Activated CD4-positive, alpha-beta T cell treated with anti-CD3 and anti-CD28 coated beads, Interleukin-2, amount 10 ng/mL, durations not matched to agents 24 days and 14 days (primary cell): ENCODE measurements around the gene DGKG. TPM values are rescaled to one million over a fixed set of nuclear protein-coding genes. Genes with fewer than 3 reads are reported as not detected.

Source experiments
- DNase-seq: peaks from one replicate; pipeline ENCODE4 v3.0.0; 2022
- H3K27ac Mint-ChIP-seq: one replicate; pipeline ENCODE4 v1.8.0; 2022; ENCODE audit warnings: mild to moderate bottlenecking, mixed read lengths
- H3K27me3 Mint-ChIP-seq: one replicate; pipeline ENCODE4 v1.8.0; 2022; ENCODE audit warnings: mixed read lengths
- H3K36me3 Mint-ChIP-seq: one replicate; pipeline ENCODE4 v1.8.0; 2022; ENCODE audit warnings: low read depth, mild to moderate bottlenecking, mixed read lengths
- H3K4me1 Mint-ChIP-seq: one replicate; pipeline ENCODE4 v1.8.0; 2021; ENCODE audit warnings: mixed read lengths
- H3K4me3 Mint-ChIP-seq: one replicate; pipeline ENCODE4 v1.8.0; 2022; ENCODE audit warnings: mild to moderate bottlenecking, moderate library complexity, mixed read lengths
- H3K9me3 Mint-ChIP-seq: one replicate; pipeline ENCODE4 v1.8.0; 2021; ENCODE audit warnings: mixed read lengths
- intact Hi-C: fragments of 100-400 bp; cut with micrococcal nuclease; formaldehyde crosslinking; loops from one replicate; pipeline ENCODE4 v1.15.1; 2023
- total RNA-seq: library from RNA; stranded (reverse); gene quantifications from 2 replicates; pipeline ENCODE4 v1.2.3, GENCODE V29; 2022

Gene DGKG
- total RNA-seq, 1 donor from 2014 or later = 0.28 TPM

GRCh38 chr3:186115239-186115996, 246.6 kb downstream of the DGKG start:
- Mint-ChIP-seq H3K27me3 (peaks cover 83% of the 10 kb centered on the region), H3K4me3 (no peak overlapping the region)

GRCh38 chr3:186110975-186111974, 250.8 kb downstream of the DGKG start:
- Mint-ChIP-seq H3K27ac (peak overlapping the region; percentile 19), H3K4me3 (peak overlapping the region; percentile 89), H3K36me3 (no peaks in the 10 kb centered on the region), H3K9me3 (no peaks in the 10 kb centered on the region), H3K4me1 (peaks cover 31% of the 10 kb centered on the region), H3K27me3 (peaks cover 80% of the 10 kb centered on the region)
- intact Hi-C loops = loop anchor here (2.0 kb wide), 1 partner anchor 50 kb away; no protein-coding TSS in a partner anchor
- peak; percentile 59 for DNase-seq

More at GRCh38 chr3:186115239-186115996, 246.6 kb downstream of the DGKG start:
- H3K9me3 Mint-ChIP-seq = no peaks in the 10 kb centered on the region
- intact Hi-C loops = no loop called here
- DNase-seq = no peak
- no peak overlapping the region for H3K27ac Mint-ChIP-seq
- H3K4me1 Mint-ChIP-seq = peaks cover 8% of the 10 kb centered on the region
- H3K36me3 Mint-ChIP-seq = no peaks in the 10 kb centered on the region

DNA sequence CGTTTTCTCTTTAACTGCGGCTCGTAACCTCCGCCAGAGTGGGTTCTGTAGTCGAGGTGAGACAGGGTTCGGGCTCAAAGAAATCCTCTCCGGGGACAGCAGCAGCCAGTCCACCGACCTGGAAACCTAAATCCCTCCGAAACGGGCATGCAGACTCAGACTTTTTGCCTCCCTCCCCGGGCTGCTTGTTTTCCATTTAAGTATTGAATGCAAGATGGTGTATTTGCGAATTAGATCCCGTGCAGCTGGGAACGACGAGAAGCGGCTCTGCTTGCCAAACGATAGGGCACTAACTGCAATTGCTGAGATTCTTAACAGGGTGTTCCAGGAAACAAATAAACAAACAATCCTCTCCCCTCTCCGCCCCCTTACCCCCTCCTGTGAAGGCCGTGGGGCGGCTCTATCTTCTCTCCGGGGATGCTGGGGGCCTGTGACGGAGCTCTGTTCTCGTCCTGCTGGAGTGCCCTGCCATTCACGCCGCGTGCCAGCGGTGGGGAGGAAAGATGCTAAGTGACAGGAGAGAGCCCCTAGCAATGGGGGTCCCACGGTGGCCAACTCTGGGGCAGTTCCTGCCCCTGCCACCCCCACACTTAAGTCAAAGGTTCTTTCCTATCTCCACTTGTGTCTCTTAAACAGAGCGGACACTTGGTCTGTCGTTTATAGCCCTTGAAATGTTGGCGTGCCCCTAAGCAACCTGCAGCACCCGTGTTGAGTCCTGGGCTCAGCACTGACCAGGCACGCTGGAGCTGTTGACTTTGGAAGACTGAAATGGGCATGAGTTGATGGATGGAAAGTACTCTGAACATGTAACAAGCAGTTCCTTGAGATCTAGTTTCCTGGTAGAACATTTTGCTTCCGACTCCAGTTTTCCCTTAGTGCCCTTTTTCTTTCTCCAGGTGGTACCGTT, 251.9 kb downstream of the DGKG start:
- intact Hi-C loops = loop anchor here (1.0 to 10.0 kb wide), 7 partner anchors 41 to 460 kb away; partner anchors contain the start of gene DNAJB11
- peaks cover 78% of the 10 kb centered on the region for H3K27me3 Mint-ChIP-seq
- H3K4me1 Mint-ChIP-seq = peaks cover 31% of the 10 kb centered on the region
- peak; percentile 64 for DNase-seq
- no peak overlapping the region for H3K27ac Mint-ChIP-seq
- no peaks in the 10 kb centered on the region for H3K36me3 Mint-ChIP-seq
- no peaks in the 10 kb centered on the region for H3K9me3 Mint-ChIP-seq
- H3K4me3 Mint-ChIP-seq = peak overlapping the region; percentile 89

DNA sequence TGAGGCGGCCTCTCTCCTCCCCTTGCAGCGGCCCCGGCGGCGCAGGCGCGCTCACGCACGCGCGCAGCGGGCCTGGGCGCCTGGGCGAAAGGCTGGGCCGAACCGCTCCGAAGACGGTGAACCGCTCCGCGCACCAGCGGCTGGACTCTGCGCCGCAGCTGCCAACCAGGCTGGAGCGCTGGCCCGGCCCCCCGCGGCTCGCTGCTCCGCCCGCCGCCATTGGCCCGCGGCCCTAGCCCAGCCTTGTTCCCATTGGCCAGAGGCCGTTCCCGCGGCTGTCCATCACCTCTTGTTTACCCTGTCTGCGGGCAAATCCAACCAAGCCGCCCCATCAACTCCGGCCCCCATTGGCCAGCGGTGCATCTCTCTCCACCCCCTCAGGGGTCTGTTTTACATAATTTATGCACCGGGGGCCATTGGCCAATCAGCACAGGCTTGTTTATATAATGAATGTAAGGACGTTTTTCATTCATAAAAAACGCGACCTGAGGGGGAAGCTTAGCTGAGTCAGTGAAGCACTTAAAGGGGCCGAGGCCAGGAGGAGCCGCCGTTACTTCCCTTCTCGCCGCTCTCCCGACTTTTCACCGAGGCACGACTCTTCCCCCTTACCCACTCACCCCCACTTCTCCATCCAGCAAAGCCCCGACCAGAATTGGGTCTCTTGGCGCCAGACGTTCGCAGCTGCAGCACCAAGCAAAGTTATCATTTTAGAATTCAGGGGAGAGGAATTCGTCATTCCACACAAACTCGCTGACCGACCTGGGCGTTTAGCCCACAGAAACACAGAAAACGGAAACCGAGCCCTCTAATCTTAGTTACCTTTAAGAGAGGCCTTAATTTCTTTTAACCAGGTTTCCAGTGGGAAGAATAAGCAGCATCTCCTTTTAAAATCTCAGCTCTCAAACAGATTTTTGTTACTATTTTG, 252.8 kb downstream of the DGKG start, which contains the start of gene ETV5:
Gene ETV5, minus strand, starts transcription at position 149 of the 925 bp plus-strand sequence. CDS start 3,221 bp downstream, outside the sequence.
- H3K36me3 Mint-ChIP-seq = no peaks in the 10 kb centered on the region
- peak within 1 kb of the TSS; percentile 63 for H3K27ac Mint-ChIP-seq
- peak; percentile 97 for DNase-seq
- peak within 1 kb of the TSS; percentile 89 for H3K4me3 Mint-ChIP-seq
- H3K9me3 Mint-ChIP-seq = no peaks in the 10 kb centered on the region
- H3K27me3 Mint-ChIP-seq = peaks cover 76% of the 10 kb centered on the region
- intact Hi-C loops = loop anchor here (1.0 to 10.0 kb wide), 6 partner anchors 42 to 461 kb away; partner anchors contain the start of gene DNAJB11
- H3K4me1 Mint-ChIP-seq = peaks cover 31% of the 10 kb centered on the region

DNA sequence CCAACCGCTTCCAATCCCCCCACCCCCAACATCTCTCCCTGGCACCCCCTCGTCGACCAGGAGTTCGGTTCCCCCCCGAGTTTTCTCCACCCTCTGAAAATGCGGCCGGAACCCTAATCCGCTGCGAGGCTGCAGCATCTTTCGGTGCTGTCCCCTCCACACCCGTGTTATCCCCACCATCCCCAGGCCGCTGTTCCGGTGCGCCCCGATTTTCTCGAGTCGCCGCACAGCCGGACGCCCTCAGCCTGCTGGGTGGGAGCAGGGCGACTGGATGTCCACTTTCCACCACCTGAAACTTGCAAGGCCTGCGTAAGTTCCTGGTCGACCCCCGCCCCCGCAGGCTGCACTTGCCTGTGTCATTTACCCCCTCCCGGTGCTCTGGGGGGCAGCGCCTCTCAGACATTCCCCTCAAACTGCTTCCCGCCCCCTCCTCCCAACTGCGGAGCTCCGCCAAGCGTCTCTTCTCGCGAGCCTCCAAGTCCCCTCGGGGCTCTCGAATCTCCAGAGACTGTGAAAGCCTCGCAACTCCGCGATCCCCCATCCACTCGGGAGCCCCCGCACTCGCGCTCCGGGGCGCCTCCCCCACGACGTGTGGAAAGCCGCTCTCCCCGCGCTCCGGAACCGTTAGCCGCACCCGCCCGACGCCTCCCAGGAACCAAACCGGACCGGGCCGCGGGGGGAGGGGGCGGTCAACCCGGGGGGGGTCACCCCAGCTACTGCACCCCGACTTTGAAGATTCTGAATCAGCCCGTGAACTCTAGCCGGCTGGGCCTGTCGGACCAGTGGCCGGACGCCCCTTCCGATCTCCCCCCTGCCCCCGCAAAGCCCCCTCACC, 253.7 kb downstream of the DGKG start:
- H3K4me1 Mint-ChIP-seq = peaks cover 33% of the 10 kb centered on the region
- intact Hi-C loops = loop anchor here (2.0 to 10.0 kb wide), 3 partner anchors 42 to 246 kb away; no protein-coding TSS in a partner anchor
- DNase-seq = peak; percentile 75
- H3K4me3 Mint-ChIP-seq = peak overlapping the region; percentile 89
- no peak overlapping the region for H3K27ac Mint-ChIP-seq
- H3K36me3 Mint-ChIP-seq = no peaks in the 10 kb centered on the region
- H3K27me3 Mint-ChIP-seq = peaks cover 74% of the 10 kb centered on the region
- no peaks in the 10 kb centered on the region for H3K9me3 Mint-ChIP-seq

- H3K27me3 Mint-ChIP-seq = peaks cover 75% of the 10 kb centered on the region
- intact Hi-C loops = loop anchor here (1.0 to 10.0 kb wide), 4 partner anchors 43 to 247 kb away; no protein-coding TSS in a partner anchor
- no peaks in the 10 kb centered on the region for H3K9me3 Mint-ChIP-seq
- peak; percentile 84 for DNase-seq
- H3K27ac Mint-ChIP-seq = no peak overlapping the region
- no peaks in the 10 kb centered on the region for H3K36me3 Mint-ChIP-seq
- H3K4me3 Mint-ChIP-seq = peak overlapping the region; percentile 89
- H3K4me1 Mint-ChIP-seq = peaks cover 33% of the 10 kb centered on the region
These were observed 254.6 kb downstream of the DGKG start for GRCh38 chr3:186107215-186108105.

- peaks cover 25% of the 10 kb centered on the region for H3K4me1 Mint-ChIP-seq
- DNase-seq = no peak
- H3K9me3 Mint-ChIP-seq = no peaks in the 10 kb centered on the region
- H3K4me3 Mint-ChIP-seq = no peak overlapping the region
- peaks cover 63% of the 10 kb centered on the region for H3K27me3 Mint-ChIP-seq
- no peak overlapping the region for H3K27ac Mint-ChIP-seq
- H3K36me3 Mint-ChIP-seq = no peaks in the 10 kb centered on the region
- intact Hi-C loops = loop anchor here (10.0 kb wide), 1 partner anchor 249 kb away; no protein-coding TSS in a partner anchor
These were observed 256.5 kb downstream of the DGKG start for GRCh38 chr3:186105543-186105942.

DNA sequence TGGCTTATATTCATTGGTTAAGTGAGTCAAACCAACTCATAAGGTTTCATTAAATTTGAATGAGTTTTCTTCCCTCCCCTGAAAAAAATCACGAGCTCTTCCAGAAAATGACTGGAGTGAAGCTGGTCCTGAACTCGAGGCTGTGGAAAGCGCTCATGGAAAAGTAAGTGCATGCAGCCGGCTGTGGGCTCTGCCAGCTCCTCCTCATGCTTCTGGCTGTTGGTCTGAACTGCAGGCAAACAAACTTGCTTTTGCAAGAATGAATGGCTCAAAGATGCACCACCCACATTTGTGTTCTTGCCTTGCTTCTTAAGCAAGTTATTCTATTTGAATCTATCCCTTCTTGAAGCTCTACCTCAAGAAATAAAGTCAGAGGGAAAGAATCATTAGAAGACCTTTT, 259.3 kb downstream of the DGKG start:
- H3K27ac Mint-ChIP-seq = no peak overlapping the region
- DNase-seq = no peak
- peaks cover 73% of the 10 kb centered on the region for H3K27me3 Mint-ChIP-seq
- H3K4me1 Mint-ChIP-seq = peaks cover 10% of the 10 kb centered on the region
- H3K36me3 Mint-ChIP-seq = no peaks in the 10 kb centered on the region
- intact Hi-C loops = loop anchor here (10.0 kb wide), 1 partner anchor 252 kb away; no protein-coding TSS in a partner anchor
- no peaks in the 10 kb centered on the region for H3K9me3 Mint-ChIP-seq
- no peak overlapping the region for H3K4me3 Mint-ChIP-seq

GRCh38 chr3:186100398-186100797, 261.6 kb downstream of the DGKG start:
- Mint-ChIP-seq H3K4me1 (peaks cover 3% of the 10 kb centered on the region), H3K36me3 (no peaks in the 10 kb centered on the region)
- intact Hi-C loops = loop anchor here (10.0 kb wide), 1 partner anchor 254 kb away; no protein-coding TSS in a partner anchor

DNA sequence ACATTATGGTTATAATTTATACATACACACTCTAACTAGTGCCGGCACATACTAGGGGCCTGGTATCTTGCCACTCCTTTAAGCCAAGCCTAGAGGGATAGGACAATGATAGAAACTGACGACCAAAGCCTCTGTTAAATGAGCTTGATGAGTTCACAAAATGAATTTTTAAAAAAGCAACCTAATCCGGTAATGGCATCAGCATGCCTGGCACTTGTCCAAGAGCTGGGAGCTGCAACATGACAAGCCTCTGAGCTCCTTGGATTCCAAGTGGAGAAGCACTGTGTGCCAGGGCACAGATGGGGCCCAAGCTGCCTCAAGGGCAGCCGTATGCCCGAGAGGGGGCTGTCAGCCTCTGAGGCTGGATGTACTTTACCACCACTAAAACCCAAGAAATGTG, 262.9 kb downstream of the DGKG start:
- H3K27ac Mint-ChIP-seq = no peak overlapping the region
- H3K36me3 Mint-ChIP-seq = no peaks in the 10 kb centered on the region
- H3K4me1 Mint-ChIP-seq = peaks cover 3% of the 10 kb centered on the region
- no peak for DNase-seq
- H3K9me3 Mint-ChIP-seq = no peaks in the 10 kb centered on the region
- no peak overlapping the region for H3K4me3 Mint-ChIP-seq
- peaks cover 78% of the 10 kb centered on the region for H3K27me3 Mint-ChIP-seq
- intact Hi-C loops = no loop called here

More at GRCh38 chr3:186100398-186100797, 261.6 kb downstream of the DGKG start:
- H3K27me3 Mint-ChIP-seq = peaks cover 75% of the 10 kb centered on the region
- DNase-seq = no peak
- H3K4me3 Mint-ChIP-seq = no peak overlapping the region
- H3K27ac Mint-ChIP-seq = no peak overlapping the region
- no peaks in the 10 kb centered on the region for H3K9me3 Mint-ChIP-seq
